H7 (cell line): ENCODE data around the gene DNM3. TPM values are rescaled to one million over a fixed set of nuclear protein-coding genes. Genes with fewer than 3 reads are reported as not detected.

Experiments
- DNase-seq: peaks from one replicate; pipeline ENCODE4 v3.0.0; 2012
- H3K27me3 ChIP-seq: 2 replicates; pipeline ENCODE4 v1.6.0; 2011; ENCODE audit warnings: mild to moderate bottlenecking, low read length; ENCODE audit not compliant: control insufficient read depth, insufficient read depth
- H3K36me3 ChIP-seq: replicated peaks from 2 replicates; pipeline ENCODE4 v1.5.1; 2011; ENCODE audit warnings: low read length; ENCODE audit not compliant: control insufficient read depth, insufficient read depth
- H3K4me3 ChIP-seq: 2 replicates; pipeline ENCODE4 v1.5.1; 2011; ENCODE audit warnings: low read depth, mild to moderate bottlenecking, control low read depth, low read length, moderate library complexity; ENCODE audit not compliant: insufficient read depth
- total RNA-seq: library from RNA; depleted of rRNA; stranded (reverse); fragments of >200 nt; shearing (Covaris generic); gene quantifications from 2 replicates; pipeline ENCODE4 v1.2.3, GENCODE V29; 2014

The DNM3 gene
- total RNA-seq, 1 experiment from 2014 or later: 0.73 TPM

DNA sequence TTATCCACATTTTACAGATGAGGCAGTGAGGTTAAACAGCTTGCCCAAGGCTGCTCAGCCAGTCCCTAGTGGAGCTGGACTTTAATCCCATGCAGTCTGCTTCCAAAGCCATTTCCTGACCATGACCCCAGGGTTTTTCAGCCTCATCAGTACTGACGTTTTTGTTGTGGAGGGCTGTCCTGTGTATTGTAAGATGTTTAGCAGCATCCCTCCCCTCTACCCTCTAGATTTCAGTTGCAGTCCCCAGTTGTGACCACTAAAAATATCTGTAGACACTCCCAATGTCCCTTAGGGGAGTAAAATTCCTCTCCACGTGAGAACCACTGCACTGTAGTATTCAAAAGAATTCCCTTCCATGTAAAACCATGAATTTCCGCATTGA, 549.0 kb downstream of the DNM3 start:
- H3K4me3 ChIP-seq: no peak overlapping the region
- H3K36me3 ChIP-seq: no peaks in the 10 kb centered on the region
- H3K27me3 ChIP-seq: no peaks in the 10 kb centered on the region
- DNase-seq: no peak

DNA sequence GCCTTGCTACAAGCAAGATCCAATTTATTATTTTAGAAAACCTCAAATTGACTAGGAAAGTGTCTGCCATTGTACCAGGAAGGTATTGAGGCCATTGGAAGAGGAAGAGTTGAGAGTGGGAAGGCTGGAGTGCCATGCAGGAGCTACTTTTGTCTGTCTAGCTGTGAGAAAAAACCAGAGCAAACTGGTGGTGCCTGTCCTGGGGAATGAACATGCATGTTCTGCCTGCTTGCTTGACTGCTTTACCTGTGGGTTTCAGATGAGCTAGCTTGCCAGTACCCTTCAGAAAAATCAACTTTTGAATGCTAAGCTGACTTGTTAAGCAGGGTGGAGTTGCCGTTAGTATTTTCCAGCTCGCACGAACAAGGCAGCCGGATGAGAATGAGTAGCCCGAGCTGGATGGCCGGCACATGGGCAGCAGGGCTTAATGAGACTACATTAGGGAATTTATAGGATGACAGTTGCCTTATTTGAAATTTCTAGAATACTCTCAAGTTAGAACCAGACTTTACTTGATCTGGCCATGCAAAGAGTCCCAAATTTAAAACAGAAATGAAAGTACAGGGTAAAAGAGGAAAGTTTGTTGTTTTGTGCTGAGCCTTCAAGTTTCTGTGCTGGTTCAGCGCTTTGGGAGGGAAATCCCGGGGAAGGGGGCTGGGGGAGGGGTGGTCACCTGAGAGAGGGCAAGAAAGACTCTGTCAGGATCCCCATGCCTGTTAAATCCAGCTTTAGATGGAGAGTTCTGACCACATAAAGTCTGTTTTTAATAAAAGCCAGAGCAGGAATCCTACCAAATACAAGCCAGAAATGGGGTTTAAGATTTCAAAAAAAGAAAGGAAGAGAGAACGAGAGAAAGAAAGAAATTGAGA, 549.6 kb downstream of the DNM3 start:
- peak; percentile 52 for DNase-seq

DNA sequence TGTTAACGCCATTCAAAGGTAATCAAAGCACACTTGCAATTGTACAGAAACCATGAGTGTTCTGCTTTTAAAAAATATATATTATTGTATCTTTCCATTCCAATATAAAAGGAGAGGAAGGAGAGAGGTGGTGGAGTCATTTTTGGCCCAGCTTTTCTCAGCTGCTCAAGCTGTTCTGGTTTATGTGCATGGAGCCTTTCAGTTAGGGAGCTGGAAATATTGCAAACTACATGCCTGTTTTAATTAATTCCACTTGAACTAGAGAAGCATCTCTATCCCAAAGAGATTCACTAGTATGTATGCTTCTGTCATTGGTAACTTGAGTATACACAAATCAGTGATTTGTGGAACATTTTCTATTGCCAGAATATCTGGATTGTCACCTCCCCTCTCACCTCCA, 550.7 kb downstream of the DNM3 start:
- H3K27me3 ChIP-seq: no peaks in the 10 kb centered on the region
- no peaks in the 10 kb centered on the region for H3K36me3 ChIP-seq
- no peak overlapping the region for H3K4me3 ChIP-seq
- no peak for DNase-seq

More for the DNA sequence above, 549.6 kb downstream of the DNM3 start:
- no peaks in the 10 kb centered on the region for H3K36me3 ChIP-seq
- no peaks in the 10 kb centered on the region for H3K27me3 ChIP-seq
- no peak overlapping the region for H3K4me3 ChIP-seq

DNA sequence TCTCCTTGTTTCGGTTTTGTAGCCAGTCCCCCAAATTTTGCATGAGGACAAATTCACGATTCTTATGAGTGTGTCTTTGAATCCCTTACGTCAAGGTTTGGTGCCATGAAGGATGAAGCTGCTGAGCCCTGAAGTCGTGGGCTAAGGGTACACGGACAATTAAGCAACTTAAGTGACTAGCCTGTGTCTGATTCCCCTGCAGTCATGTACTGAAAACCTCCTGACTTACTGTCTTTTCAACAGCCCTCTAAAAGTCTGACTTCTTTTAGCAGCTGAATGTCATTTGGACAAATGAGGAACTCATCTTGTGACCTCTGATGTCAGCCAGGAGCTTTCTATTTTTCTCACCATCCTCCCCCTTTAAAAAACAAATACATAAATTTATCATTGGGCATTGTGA, 552.1 kb downstream of the DNM3 start:
- DNase-seq: no peak
- no peak overlapping the region for H3K4me3 ChIP-seq
- no peaks in the 10 kb centered on the region for H3K27me3 ChIP-seq
- H3K36me3 ChIP-seq: no peaks in the 10 kb centered on the region

DNA sequence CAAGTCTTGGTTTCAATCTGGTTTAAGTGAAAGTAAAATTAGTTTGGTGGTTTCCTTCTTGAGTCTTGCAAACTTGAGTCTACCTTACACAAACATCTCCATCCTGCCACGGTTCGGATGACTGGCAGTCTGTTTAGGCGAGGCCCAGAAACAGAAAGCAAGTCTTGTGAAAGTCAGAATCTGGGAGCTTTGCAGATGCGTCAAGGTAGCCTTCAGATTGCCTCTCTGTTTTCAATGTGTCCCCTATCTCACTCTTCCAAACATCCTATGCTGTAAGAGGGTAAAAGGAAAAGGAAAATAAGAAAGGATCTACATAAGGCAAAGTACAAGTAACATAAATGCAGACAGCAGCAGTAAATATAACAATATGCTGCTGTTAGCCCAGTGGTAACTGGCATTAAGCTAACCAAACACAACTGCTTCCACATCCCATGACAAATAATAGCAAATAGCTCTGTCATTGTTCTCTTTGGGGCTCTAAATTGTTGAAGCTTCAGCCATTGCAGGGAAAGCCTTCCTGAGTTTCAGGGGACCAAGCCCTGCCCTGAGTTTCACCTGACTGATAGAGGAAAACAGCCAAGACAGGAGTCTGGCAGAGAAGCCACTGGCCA, 552.9 kb downstream of the DNM3 start:
- Histone ChIP-seq H3K4me3 (no peak overlapping the region), H3K36me3 (no peaks in the 10 kb centered on the region), H3K27me3 (no peaks in the 10 kb centered on the region)
- no peak for DNase-seq

DNA sequence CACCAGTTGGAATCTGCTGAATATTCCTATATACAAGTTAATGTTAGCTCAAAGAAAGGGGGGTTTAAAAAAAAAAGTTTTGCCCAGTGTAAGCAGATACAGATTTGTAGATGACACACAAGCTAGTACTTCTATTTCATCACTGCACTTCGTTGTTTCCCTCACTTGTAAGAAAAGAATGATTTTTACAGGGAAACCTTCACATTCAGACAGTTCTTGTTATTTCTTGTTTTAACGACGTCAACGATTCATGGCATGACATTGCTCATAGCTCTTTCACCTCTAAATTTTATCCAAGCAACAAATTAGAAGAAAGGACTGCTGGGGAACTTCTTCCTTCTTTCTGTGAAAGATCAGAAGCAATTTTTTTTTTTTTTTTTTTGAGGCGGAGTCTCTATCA, 553.5 kb downstream of the DNM3 start:
- no peak for DNase-seq
- no peaks in the 10 kb centered on the region for H3K27me3 ChIP-seq
- no peak overlapping the region for H3K4me3 ChIP-seq
- no peaks in the 10 kb centered on the region for H3K36me3 ChIP-seq

DNA sequence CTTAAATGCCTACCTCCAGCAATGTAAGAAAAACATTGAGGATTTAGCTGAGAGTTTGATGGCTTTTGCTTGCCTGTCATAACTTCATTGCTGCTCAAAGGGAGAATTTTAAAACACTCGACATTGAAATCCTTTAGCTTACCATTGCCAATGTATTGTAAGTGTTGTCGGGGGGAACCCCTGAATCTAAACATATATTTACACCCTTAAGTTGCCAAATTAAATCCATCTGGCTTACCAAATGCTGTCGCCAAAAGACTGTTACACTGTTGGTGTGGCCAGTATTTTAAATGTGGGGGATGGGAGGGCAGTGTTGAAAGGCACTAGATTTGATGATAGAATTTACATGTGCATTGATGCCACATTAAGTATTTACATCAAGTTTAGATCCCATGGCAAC, 554.3 kb downstream of the DNM3 start:
- DNase-seq: no peak
- no peak overlapping the region for H3K4me3 ChIP-seq
- no peaks in the 10 kb centered on the region for H3K27me3 ChIP-seq
- no peaks in the 10 kb centered on the region for H3K36me3 ChIP-seq

DNA sequence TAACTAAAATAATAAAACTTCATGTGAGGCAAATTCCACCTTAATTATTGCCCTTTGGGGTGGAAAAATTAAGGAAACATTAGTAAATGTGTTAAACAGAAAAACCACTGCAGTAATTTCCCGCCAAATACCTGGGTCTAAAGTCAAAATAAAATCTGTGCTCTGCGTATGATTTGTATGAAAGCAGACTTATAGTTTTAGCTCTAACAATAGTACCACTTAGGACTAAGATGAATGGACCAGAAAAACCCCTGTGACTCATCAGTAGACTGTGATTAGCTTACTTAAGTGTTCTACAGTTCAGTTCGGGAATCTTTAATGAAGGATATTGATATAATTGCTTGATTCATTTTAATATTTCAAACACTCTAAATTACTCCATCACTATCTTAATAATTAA, 555.9 kb downstream of the DNM3 start:
- no peaks in the 10 kb centered on the region for H3K27me3 ChIP-seq
- no peaks in the 10 kb centered on the region for H3K36me3 ChIP-seq
- H3K4me3 ChIP-seq: no peak overlapping the region
- no peak for DNase-seq

DNA sequence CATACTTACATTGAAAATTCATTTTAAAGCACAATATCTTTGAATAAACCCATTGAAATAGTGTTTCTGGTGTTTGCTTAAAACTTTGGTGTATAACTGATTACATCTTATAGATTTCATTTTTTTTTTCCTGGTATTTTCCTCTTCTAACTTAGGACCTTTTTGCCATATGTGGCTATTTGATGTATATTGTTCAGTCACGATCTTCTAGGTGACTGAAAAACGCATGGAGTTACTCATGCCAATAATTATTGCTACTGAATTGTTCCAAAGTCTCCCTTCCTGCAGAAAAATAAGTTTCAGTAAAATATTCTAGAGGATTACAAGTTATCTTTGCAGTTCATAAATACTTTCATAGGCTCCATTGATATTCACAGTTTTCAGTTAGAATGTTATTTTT, 556.3 kb downstream of the DNM3 start:
- DNase-seq: no peak
- no peak overlapping the region for H3K4me3 ChIP-seq
- no peaks in the 10 kb centered on the region for H3K36me3 ChIP-seq
- H3K27me3 ChIP-seq: no peaks in the 10 kb centered on the region

DNA sequence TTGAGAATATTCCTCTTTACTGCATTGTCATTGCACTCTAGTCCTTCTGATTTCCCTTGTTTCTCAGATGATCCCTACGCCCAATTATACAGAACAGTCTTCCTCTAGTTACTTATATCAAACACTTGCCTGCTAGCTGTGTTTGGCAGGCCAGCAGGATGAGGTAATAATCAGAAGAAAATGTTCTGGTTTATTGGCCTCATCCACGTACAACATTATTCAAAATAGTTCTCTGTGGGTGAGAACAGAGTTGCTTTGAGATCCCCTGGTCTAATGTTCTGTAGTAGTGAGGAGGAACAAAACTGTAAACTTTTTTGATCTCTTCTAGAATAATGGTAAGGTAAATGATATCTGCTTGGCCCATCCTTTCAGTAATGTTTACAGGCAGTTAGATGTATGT, 556.9 kb downstream of the DNM3 start:
- Histone ChIP-seq H3K4me3 (no peak overlapping the region), H3K27me3 (no peaks in the 10 kb centered on the region), H3K36me3 (no peaks in the 10 kb centered on the region)
- no peak for DNase-seq

DNA sequence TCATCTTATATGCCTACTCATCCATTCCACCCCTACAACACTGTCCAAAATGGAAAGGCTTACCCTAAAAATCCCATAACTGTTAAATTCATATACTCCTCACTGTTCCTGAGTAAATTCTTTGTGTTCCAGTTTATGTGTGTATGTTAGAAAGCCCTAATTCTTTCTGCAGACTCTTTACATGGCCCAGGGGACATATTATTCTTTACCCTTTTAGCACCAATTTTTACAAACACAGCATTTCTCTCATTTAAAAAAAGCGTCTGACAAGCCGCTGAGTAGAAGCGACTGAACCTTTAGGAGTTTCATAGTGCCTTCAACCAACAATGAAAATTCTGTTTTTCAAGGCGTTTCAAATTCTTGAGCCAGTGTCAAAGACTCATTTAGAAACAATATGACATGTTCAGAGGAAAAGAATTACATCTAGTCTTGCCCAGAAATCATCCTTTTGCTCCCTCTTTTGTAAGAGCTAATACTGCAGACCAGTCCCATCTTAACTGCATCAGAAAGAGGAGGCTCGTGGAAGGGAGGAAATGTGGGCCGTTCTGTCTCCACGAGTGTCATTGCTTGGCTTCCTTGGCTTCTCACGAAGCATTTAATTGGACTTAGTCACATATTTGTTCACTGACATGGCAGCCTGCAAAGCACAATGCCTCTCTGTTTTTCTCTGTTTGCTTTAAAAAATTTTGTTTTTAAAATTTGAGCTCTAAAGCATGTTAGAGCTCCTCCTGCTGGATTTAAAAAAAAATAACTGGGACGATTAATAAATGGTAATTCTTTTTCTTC, 557.9 kb downstream of the DNM3 start:
- Histone ChIP-seq H3K4me3 (no peak overlapping the region), H3K27me3 (no peaks in the 10 kb centered on the region), H3K36me3 (no peaks in the 10 kb centered on the region)
- no peak for DNase-seq

DNA sequence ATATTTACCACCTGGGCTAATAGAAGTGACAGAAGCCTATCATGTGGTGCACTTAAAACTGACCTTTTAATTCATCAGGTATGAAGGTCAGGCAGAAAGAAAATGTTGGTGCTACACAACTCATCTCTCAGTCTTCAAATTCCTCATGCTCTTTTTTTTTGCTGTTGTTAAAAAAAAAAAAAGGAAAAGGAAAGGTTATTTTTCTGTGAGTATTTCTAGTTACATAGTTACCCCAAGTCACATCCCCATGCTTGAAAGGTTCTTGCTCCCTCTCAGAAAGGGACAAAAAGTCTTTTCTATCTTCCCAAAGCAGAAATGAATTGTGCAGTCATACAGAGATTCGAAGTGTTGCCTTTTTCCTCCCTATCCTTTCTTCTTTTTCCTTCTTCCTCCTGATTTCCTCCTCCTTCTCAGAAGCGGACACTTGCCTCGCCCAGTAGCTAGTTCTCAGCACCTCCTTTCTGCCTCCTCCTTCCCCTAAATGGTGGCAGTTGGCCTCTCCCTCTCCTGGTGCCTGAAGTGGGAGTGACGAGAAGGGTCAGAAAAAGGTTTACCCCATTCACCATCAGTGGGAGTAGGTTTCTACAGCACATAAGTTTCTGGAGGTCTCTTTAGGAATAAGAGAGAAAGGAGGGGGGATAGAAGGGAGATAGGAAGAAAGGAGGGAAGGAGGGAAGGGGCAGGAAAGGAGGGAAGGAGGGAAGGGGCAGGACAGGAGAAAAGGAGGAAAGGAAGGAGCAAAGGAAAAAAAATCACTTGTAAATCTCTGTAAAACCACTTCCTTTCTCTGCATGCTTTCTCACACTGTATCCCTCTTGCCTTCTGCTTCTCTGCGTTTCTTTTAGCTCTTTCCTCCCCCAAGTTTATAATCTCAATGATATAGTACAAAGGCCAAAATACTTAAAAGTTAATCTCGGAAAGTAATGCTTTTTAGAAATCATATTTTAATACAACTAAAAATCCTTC, 558.7 kb downstream of the DNM3 start:
- H3K4me3 ChIP-seq: no peak overlapping the region
- no peaks in the 10 kb centered on the region for H3K27me3 ChIP-seq
- H3K36me3 ChIP-seq: no peaks in the 10 kb centered on the region
- DNase-seq: no peak

DNA sequence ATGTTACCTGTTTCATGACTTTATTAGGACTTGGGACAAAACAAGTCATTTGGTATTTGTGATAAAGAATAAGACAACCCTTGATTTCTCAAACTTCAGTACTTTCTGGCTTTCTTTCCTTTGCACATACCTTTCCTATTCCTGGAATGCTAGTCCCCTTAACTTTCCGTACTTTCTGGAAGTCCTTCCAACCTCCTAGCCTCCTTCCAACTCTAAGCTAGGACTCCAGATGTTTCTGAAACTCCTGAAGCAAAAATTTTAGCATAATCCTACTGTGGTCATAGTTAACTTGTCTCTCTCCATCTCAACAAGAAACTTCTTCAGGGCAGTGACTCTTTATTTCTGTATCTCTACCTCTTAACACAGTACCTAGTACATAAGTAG, 559.4 kb downstream of the DNM3 start:
- Histone ChIP-seq H3K36me3 (no peaks in the 10 kb centered on the region), H3K4me3 (no peak overlapping the region), H3K27me3 (no peaks in the 10 kb centered on the region)
- no peak for DNase-seq

DNA sequence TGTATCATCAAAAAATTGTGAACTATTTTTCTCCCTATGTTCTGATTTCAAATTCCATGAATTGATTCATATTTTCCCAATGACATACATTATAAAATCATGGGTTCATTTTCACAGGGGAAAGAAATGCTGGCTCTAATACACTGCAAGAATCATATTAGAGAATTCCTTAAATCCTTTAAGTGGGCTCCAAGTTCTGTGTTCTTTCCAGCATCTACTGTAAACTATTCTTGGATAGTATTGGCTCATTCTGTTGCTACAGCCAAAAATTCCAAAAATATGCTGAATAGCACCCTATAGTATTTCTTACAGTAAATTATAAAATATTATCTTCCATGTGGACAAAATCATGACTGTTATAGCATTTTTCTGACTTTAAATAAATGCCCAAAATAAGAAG, 560.2 kb downstream of the DNM3 start:
- Histone ChIP-seq H3K4me3 (no peak overlapping the region), H3K36me3 (no peaks in the 10 kb centered on the region), H3K27me3 (no peaks in the 10 kb centered on the region)
- no peak for DNase-seq
